Cardiac muscle cell (in vitro differentiated cells and primary cell): ENCODE measurements around the gene ABLIM1. TPM values are rescaled to one million over a fixed set of nuclear protein-coding genes. Genes with fewer than 3 reads are reported as not detected.

Source experiments
- DNase-seq, 2 donors: peaks; one replicate each; pipeline versions ENCODE4 v3.0.0 to v3.0.0-alpha.2; 2010 to 2017; ENCODE audit warnings: low read depth in 1 of 2, low spot score in 1 of 2
- H3K27ac ChIP-seq: fragments of 200-600 bp; sonication (generic); 2 replicates; pipeline ENCODE4 v1.5.1; 2016
- H3K27me3 ChIP-seq: fragments of 200-600 bp; sonication (generic); 2 replicates; pipeline ENCODE4 v1.6.0; 2016; ENCODE audit warnings: control low read depth
- H3K36me3 ChIP-seq: fragments of 200-600 bp; sonication (generic); 2 replicates; pipeline ENCODE4 v1.5.1; 2016; ENCODE audit warnings: control low read depth
- H3K4me1 ChIP-seq: fragments of 200-600 bp; sonication (generic); 2 replicates; pipeline ENCODE4 v1.8.1; 2017; ENCODE audit warnings: low read depth, mild to moderate bottlenecking, mixed run types
- H3K4me3 ChIP-seq: fragments of 200-600 bp; sonication (generic); 2 replicates; pipeline ENCODE4 v1.5.1; 2016; ENCODE audit warnings: mild to moderate bottlenecking
- H3K9me3 ChIP-seq: fragments of 200-600 bp; sonication (generic); 2 replicates; pipeline ENCODE4 v1.5.1; 2017; ENCODE audit warnings: low read depth, mild to moderate bottlenecking, control low read depth
- polyA plus RNA-seq: library from polyadenylated mRNA; unstranded; fragments of >200 nt; fragmentation: Nextera tagmentation; extraction: Ambion mirVana; gene quantifications from 2 replicates; pipeline ENCODE4 v1.2.1, GENCODE V29; 2016
- total RNA-seq: library from RNA; depleted of rRNA; stranded (reverse); fragments of >200 nt; gene quantifications from 2 replicates; pipeline ENCODE4 v1.2.3, GENCODE V29; 2016
- TF ChIP-seq, protein P1 (sequence below): IDR thresholded peaks from 2 replicates; pipeline ENCODE4 v1.5.1; 2012; ENCODE audit warnings: low read depth, mild to moderate bottlenecking, low read length

ABLIM1 gene
- total and polyA plus RNA-seq, 2 experiments from 2014 or later = 105 to 148 TPM

DNA sequence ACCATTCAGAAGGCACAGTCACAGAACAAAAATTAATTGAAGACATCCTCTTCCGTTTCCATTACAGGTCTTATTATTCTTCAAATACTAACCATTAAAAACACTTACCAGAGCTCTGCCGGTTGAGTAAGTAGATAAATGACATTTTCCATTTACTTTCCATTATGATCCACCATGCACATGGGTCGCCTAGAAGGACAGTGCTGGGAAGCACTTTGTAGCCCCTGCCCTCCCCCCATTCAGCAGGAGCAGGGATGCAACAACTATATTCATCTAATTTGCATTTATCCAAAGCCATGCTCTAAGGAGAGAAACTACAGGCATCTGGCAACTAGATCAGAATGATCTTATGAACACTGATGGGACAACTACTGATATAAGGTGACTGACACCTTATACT, 177.0 kb downstream of the ABLIM1 start:
- H3K4me3 ChIP-seq = no peak overlapping the region
- H3K36me3 ChIP-seq = peaks cover 8% of the 10 kb centered on the region
- DNase-seq = no peak
- peaks cover 53% of the 10 kb centered on the region for H3K4me1 ChIP-seq
- no peaks in the 10 kb centered on the region for H3K27me3 ChIP-seq
- H3K9me3 ChIP-seq = no peaks in the 10 kb centered on the region
- H3K27ac ChIP-seq = no peak overlapping the region
- TF ChIP-seq, protein P1, sequence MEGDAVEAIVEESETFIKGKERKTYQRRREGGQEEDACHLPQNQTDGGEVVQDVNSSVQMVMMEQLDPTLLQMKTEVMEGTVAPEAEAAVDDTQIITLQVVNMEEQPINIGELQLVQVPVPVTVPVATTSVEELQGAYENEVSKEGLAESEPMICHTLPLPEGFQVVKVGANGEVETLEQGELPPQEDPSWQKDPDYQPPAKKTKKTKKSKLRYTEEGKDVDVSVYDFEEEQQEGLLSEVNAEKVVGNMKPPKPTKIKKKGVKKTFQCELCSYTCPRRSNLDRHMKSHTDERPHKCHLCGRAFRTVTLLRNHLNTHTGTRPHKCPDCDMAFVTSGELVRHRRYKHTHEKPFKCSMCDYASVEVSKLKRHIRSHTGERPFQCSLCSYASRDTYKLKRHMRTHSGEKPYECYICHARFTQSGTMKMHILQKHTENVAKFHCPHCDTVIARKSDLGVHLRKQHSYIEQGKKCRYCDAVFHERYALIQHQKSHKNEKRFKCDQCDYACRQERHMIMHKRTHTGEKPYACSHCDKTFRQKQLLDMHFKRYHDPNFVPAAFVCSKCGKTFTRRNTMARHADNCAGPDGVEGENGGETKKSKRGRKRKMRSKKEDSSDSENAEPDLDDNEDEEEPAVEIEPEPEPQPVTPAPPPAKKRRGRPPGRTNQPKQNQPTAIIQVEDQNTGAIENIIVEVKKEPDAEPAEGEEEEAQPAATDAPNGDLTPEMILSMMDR = no peak

DNA sequence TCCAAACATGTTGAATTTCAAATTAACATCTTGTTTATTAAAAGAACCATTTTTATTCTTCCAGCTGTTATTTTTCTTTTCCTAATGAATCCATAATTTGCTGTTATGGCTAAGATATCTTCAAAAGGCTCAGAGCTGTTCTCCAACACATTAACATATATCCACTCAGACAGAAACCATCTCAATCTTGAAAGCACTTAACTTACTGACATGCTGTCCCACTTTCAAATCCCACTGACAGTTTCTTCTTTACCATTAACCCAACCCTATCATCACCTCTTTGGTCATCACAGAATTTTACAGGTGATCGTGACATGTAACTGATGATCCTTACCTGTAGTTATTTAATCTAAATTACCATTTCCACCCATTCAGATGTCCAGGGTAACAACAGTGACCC, 178.2 kb downstream of the ABLIM1 start:
- H3K27ac ChIP-seq = peak overlapping the region; percentile 62

DNA sequence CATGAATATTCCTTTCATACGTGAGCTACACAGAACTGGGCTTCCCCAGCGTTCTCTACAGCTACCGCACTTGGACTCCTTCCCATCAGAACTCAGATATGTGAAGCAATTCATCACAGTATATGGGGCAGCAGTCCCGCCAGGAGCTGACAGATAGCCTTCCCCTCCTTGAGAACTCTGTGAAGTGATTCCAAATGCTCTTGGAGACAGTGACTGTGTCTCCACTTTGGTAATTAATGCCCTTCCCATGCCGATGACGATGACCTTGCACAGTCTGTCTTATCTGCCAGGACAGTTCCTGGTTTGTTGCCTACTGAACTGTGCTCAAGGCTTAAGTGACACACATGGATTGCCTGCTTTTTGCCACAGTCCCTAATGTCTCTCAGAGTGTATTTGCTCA, 178.8 kb downstream of the ABLIM1 start:
- Histone ChIP-seq H3K4me1 (peaks cover 62% of the 10 kb centered on the region), H3K4me3 (no peak overlapping the region), H3K27me3 (no peaks in the 10 kb centered on the region), H3K36me3 (no peaks in the 10 kb centered on the region), H3K9me3 (no peaks in the 10 kb centered on the region), H3K27ac (peak overlapping the region; percentile 62)
- TF ChIP-seq, protein P1 = no peak
- DNase-seq = peak; percentile 43 to 58

More for the DNA sequence above, 178.2 kb downstream of the ABLIM1 start:
- Histone ChIP-seq H3K27me3 (no peaks in the 10 kb centered on the region), H3K4me3 (no peak overlapping the region), H3K9me3 (no peaks in the 10 kb centered on the region), H3K4me1 (peaks cover 59% of the 10 kb centered on the region), H3K36me3 (peaks cover 2% of the 10 kb centered on the region)
- TF ChIP-seq, protein P1 = no peak
- no peak for DNase-seq

DNA sequence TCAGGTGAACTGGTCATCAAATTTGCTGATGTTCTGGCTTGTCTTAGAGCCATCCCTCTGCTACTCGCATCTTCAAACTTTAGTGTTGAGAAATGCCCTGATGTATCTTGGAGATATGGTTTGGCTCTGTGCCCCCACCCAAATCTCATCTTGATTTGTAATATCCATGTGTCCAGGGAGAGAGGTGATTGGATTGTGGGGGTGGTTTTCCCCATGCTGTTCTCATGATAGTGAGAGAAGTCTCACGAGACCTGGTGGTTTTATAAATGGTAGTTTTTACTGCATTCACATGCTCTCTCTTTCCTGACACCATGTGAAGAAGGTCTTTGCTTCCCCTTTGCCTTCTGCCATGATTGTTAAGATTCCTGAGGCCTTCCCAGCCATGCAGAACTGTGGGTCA, 179.8 kb downstream of the ABLIM1 start:
- DNase-seq = no peak

DNA sequence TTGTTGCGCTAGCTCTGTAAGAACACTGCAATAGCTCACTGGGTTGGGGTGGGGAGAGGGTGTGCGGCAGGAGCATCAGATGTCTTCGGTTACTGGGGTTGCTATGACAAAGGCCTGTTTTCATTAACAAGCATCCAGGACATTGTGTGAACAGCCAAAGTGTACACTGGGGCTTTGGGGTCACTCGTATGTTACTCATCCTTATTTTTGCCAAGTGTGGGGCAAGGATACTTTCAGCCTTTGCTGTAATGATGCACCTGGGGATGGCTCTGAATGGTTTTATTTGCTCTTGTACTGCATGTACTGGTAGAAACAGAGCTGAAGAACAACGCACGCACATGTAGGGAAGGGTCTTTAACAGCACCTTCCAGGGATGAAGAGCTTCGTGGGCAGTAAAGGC, 180.8 kb downstream of the ABLIM1 start:
- peak in 1 of 2 donors; percentile 19 for DNase-seq
- Histone ChIP-seq H3K4me3 (no peak overlapping the region), H3K36me3 (no peaks in the 10 kb centered on the region), H3K4me1 (peaks cover 53% of the 10 kb centered on the region), H3K27ac (no peak overlapping the region), H3K27me3 (no peaks in the 10 kb centered on the region), H3K9me3 (no peaks in the 10 kb centered on the region)
- TF ChIP-seq, protein P1 = no peak

More for the DNA sequence above, 179.8 kb downstream of the ABLIM1 start:
- no peaks in the 10 kb centered on the region for H3K9me3 ChIP-seq
- TF ChIP-seq, protein P1 = no peak
- H3K4me3 ChIP-seq = no peak overlapping the region
- H3K36me3 ChIP-seq = no peaks in the 10 kb centered on the region
- H3K27me3 ChIP-seq = no peaks in the 10 kb centered on the region
- peaks cover 55% of the 10 kb centered on the region for H3K4me1 ChIP-seq
- peak overlapping the region; percentile 62 for H3K27ac ChIP-seq

DNA sequence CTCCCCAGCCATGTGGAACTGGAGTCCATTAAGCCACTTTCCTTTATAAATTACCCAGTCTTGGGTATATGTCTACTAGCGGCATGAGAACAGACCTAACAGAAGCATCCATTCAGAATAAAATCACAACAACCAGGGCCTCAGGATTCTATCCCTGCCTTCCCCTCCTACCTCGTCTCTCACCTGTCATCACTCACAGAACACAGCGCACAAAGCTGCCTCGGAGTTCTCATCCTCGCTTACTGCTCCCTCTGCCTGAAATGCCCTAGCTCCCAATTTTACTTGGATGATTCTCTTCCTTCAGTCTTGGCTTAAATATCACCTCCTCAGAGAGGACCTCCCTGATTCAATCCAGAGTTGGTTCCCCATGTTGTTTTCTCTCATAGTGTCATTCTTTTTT, 183.1 kb downstream of the ABLIM1 start:
- Histone ChIP-seq H3K27me3 (no peaks in the 10 kb centered on the region), H3K9me3 (no peaks in the 10 kb centered on the region), H3K4me1 (peaks cover 30% of the 10 kb centered on the region), H3K4me3 (no peak overlapping the region), H3K36me3 (peaks cover 3% of the 10 kb centered on the region), H3K27ac (no peak overlapping the region)
- TF ChIP-seq, protein P1 = no peak
- DNase-seq = peak in 1 of 2 donors; percentile 72
